ENCODE results near the gene ARHGAP45. TPM values are rescaled to one million over a fixed set of nuclear protein-coding genes. Genes with fewer than 3 reads are reported as not detected.

ARHGAP45 gene
- total RNA-seq, 2 experiments from 2014 or later, result 861 to 878 TPM

GRCh38 chr19:1105008-1105872 lies 38.3 kb downstream of the ARHGAP45 start:
- ATAC-seq (ENCODE audit: poor library complexity) (no peak), DNase-seq (peak in 2 of 14 experiments; percentile 31 to 61)
- intact Hi-C loops (cut with DNase I, micrococcal nuclease), result loop anchor here in 1 of 2 experiments (10.0 kb wide), 1 partner anchor 310 kb away; the partner anchor contains the start of gene PTBP1
- Mint-ChIP-seq H3K4me3 (peak overlapping the region; percentile 71), H3K9me3 (no peaks in the 10 kb centered on the region), H3K27ac (peak overlapping the region; percentile 47), H3K27me3 (no peaks in the 10 kb centered on the region), H3K36me3 (ENCODE audit: low read depth) (peaks cover 18% of the 10 kb centered on the region), H3K4me1 (ENCODE audit: low read depth) (peaks cover 24% of the 10 kb centered on the region)
- Histone ChIP-seq H3K4me3 (ENCODE audit: low read length) (peak overlapping the region; percentile 76), H3K27me3 (ENCODE audit: control insufficient read depth in 1 of 2, insufficient read depth in 2 of 2, low read length in 2 of 2) (no peaks in the 10 kb centered on the region), H3K27ac (ENCODE audit: low read depth in 1 of 2, low read length in 2 of 2) (peak overlapping the region; percentile 69 to 96), H3K36me3 (ENCODE audit: insufficient read depth, low read length) (peaks cover 35% of the 10 kb centered on the region), H3K9me3 (ENCODE audit: control insufficient read depth in 1 of 2, insufficient read depth in 1 of 2, low read length in 2 of 2) (peaks cover 0 to 4% of the 10 kb centered on the region in 2 experiments), H3K4me1 (ENCODE audit: insufficient read depth, low read length) (peaks cover 50% of the 10 kb centered on the region)
- ChIA-PET CTCF (no interaction called here), POLR2A (interaction anchor here (0.9 to 7.4 kb wide), 10 partner anchors 8 to 87 kb away, joined by 3 to 74 read pairs (median 6); partner anchors contain the start of gene ARHGAP45)
- TF ChIP-seq CTCF (IDR thresholded peaks at IDR 0.05), result no peak

GRCh38 chr19:1105873-1106840 lies 39.2 kb downstream of the ARHGAP45 start:
- TF ChIP-seq CTCF (IDR thresholded peaks at IDR 0.05), result no peak
- Mint-ChIP-seq H3K27ac (peak overlapping the region; percentile 69), H3K4me1 (ENCODE audit: low read depth) (peaks cover 23% of the 10 kb centered on the region), H3K9me3 (no peaks in the 10 kb centered on the region), H3K4me3 (peak overlapping the region; percentile 83), H3K36me3 (ENCODE audit: low read depth) (peaks cover 21% of the 10 kb centered on the region), H3K27me3 (no peaks in the 10 kb centered on the region)
- DNase-seq, result peak in 1 of 14 experiments; percentile 22
- Histone ChIP-seq H3K27me3 (ENCODE audit: control insufficient read depth in 1 of 2, insufficient read depth in 2 of 2, low read length in 2 of 2) (no peaks in the 10 kb centered on the region), H3K27ac (ENCODE audit: low read depth in 1 of 2, low read length in 2 of 2) (peak overlapping the region in 1 of 2 donors; percentile 21), H3K4me3 (ENCODE audit: low read length) (no peak overlapping the region), H3K9me3 (ENCODE audit: control insufficient read depth in 1 of 2, insufficient read depth in 1 of 2, low read length in 2 of 2) (peaks cover 0 to 4% of the 10 kb centered on the region in 2 experiments), H3K4me1 (ENCODE audit: insufficient read depth, low read length) (peaks cover 43% of the 10 kb centered on the region), H3K36me3 (ENCODE audit: insufficient read depth, low read length) (peaks cover 44% of the 10 kb centered on the region)
- POLR2A ChIA-PET, result interaction anchor here (4.3 to 7.4 kb wide), 2 partner anchors 20 to 39 kb away, joined by 37 to 74 read pairs; partner anchors contain the start of gene ARHGAP45
- ATAC-seq (ENCODE audit: poor library complexity), result no peak
- intact Hi-C loops (cut with DNase I, micrococcal nuclease), result loop anchor here in 1 of 2 experiments (10.0 kb wide), 1 partner anchor 311 kb away; the partner anchor contains the start of gene PTBP1
- CTCF ChIA-PET, result no interaction called here

Data from CD4-positive, alpha-beta T cell (primary cell).